ENCODE results near the gene HACL1.

Gene HACL1

DNA sequence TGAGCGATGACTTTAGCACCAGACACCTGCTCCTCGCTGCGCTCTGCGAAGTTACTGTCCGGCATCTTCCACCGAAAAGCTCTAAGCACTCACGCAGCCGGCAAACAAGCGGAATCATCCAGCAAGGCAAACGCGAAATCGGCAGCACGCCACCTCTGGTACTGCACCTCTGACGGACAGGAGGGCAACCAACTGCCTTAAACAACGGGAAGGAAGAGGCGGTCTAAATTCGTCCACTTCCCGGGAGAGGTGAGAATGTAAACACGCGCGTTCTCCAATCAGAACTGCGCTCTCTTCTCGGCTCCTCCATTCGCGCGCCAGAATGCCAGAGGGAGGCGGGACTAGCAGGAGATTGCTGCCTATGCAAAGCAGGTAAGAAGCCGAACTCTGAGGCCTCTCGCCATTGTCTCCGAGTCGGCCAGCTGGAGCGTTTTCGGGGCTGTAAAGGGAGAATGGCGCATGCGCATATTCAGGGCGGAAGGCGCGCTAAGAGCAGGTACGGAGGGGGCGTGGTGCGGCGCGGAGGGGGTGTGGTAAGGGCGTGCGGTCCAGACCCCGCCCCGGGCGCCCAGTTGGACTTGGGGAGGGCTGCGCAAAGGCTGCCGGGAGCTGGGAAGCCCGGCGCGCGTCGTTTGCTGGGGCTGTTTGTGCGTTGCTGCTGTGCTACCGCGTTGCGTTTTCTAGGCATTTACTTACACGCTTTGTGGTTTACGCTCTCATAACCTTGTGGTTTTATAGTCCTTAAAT is at the start of gene HACL1, which contains the start of gene BTD:
Gene HACL1 (minus strand): TSS at position 171 of the 747 bp plus-strand sequence. CDS start 106 bp downstream, at position 65.
Gene BTD (plus strand): TSS at position 347 of the 747 bp plus-strand sequence. CDS start 33,695 bp downstream, outside the sequence.
- Histone ChIP-seq H3K9me3 (peaks cover 18% of the 10 kb centered on the region), H3K36me3 (peaks cover 33% of the 10 kb centered on the region), H3K9ac (peak within 1 kb of the TSS; percentile 89), H3K4me3 (peak within 1 kb of the TSS; percentile 86), H4K20me1 (peaks cover 24% of the 10 kb centered on the region; the same call in 1 of the 2 replicates), H3K4me2 (peak within 1 kb of the TSS; percentile 88), H3K27me3 (no peaks in the 10 kb centered on the region), H3K4me1 (peaks cover 24% of the 10 kb centered on the region), H3K27ac (peak within 1 kb of the TSS; percentile 83)
- no peak for TF ChIP-seq Cebpa-rat (IDR thresholded peaks at IDR 0.05)

DNA sequence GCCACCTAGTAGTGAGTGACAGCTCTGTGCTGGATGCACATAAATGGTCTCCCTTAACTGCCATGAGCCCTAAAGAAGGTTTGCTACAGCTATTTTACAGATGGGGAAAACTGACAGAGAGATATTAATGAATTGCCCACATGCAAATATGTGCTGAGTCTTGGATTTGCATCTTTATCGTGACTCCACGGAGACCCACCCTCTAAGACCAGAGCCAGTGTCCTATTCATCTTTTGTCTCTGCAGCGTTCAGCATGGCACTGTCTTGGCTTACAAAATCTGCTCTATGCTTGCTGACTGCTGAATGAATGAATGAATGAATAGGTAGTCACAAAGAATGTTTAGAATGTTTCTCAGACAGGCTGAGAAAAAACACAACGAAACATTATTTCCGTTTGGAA is 48.5 kb upstream of the HACL1 start:
- no peaks in the 10 kb centered on the region for H3K27me3 ChIP-seq
- no peak overlapping the region for H3K4me3 ChIP-seq
- H3K9ac ChIP-seq, result no peak overlapping the region
- H3K4me1 ChIP-seq, result peaks cover 31% of the 10 kb centered on the region
- no peaks in the 10 kb centered on the region for H3K36me3 ChIP-seq
- H3K9me3 ChIP-seq, result peaks cover under 1% of the 10 kb centered on the region; the same call in 1 of the 2 replicates
- H4K20me1 ChIP-seq, result peaks cover 22% of the 10 kb centered on the region
- no peak for TF ChIP-seq Cebpa-rat (IDR thresholded peaks at IDR 0.05)
- no peak overlapping the region for H3K4me2 ChIP-seq
- H3K27ac ChIP-seq, result no peak overlapping the region

DNA sequence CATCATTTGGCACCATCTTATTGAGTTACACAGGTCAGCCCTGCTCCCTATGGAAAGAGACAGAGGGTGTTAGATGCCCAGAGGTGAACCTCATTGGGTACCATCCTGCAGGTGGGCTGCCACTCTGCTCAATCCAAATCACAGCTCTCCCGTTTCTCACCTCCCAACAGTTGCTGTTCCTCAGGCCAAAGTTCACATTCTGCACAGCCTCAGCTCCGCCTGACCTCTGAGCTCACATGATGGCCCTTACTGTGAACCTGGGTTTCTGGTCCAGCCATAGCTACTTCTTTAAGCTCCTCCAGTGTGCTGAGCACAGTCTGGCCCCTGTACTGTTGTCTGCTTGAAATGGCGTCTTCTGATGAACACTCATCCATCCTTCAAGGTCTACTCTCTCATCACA is 48.0 kb upstream of the HACL1 start:
- no peak for TF ChIP-seq Cebpa-rat (IDR thresholded peaks at IDR 0.05)
- Histone ChIP-seq H3K27ac (no peak overlapping the region), H3K4me3 (no peak overlapping the region), H3K36me3 (no peaks in the 10 kb centered on the region), H4K20me1 (peaks cover 22% of the 10 kb centered on the region), H3K9me3 (no peaks in the 10 kb centered on the region; the same call in 1 of the 2 replicates), H3K9ac (no peak overlapping the region), H3K4me2 (no peak overlapping the region), H3K4me1 (peaks cover 31% of the 10 kb centered on the region), H3K27me3 (no peaks in the 10 kb centered on the region)

DNA sequence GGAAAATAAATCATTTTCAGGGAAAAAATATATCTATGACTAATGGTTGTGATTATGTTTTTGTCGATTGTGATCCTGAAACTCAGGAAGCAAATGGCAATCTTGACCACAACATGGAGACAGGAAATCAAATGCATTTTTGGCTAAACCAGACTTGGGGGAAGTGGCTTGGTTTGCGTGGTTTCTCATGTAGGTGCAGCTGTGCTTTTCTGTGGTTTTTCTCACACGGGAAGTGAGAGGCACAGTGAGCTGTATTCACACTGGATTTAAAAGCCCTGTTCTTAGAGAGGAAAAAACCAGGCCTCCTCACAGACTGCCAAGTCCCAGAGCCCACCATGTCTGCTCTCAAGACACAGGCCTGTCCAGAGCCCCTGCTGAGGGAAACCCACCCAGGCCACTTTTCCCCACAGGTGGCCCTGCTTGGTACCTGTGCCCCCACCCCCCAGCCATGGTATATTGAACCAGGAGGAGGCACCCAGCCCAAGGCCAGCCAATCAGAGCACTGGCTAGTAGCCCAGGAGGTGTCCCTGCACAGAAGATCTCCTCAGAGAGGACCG is 46.3 kb upstream of the HACL1 start:
- Histone ChIP-seq H3K27me3 (no peaks in the 10 kb centered on the region), H4K20me1 (peaks cover 22% of the 10 kb centered on the region), H3K27ac (peak overlapping the region; percentile 68), H3K36me3 (no peaks in the 10 kb centered on the region), H3K4me1 (peaks cover 31% of the 10 kb centered on the region), H3K9me3 (no peaks in the 10 kb centered on the region), H3K9ac (no peak overlapping the region), H3K4me3 (peak overlapping the region; percentile 34; the same call in 1 of the 2 replicates), H3K4me2 (peak overlapping the region; percentile 96)
- TF ChIP-seq Cebpa-rat (IDR thresholded peaks at IDR 0.05), result no peak

DNA sequence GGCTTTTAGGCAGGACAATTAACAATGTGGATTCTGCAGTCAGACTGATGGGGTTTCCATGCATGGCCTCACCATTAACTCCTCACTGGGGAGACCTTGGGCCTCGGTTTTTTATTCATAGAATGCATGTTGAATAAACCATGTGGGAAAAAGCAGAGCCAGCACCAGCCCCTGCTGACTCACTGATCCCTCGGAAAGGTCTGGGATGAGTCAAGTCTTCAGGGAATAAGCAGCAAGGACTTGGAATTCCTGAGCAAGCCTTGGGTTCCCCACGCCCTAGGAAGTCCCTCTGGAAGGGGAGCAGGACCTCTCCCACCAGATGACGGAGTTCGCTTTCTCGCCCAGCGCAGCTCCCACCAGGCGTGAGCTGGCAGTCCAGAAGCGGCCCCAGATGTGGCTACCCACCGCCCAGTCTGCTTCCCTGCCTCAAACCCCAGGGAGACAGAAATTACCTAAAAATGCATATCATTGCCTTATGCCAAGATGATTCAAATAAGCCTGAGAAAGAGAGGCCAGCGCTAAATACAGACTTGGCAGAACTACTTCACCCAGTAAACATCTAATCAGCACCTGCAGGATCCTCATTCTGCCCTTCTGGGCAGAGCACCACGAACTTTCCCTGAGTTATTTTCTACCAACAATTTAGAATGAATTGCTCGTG is 45.6 kb upstream of the HACL1 start:
- H3K4me3 ChIP-seq, result peak overlapping the region; percentile 34
- H3K36me3 ChIP-seq, result no peaks in the 10 kb centered on the region
- H3K27me3 ChIP-seq, result no peaks in the 10 kb centered on the region
- H3K4me1 ChIP-seq, result peaks cover 31% of the 10 kb centered on the region
- no peak for TF ChIP-seq Cebpa-rat (IDR thresholded peaks at IDR 0.05)
- H3K27ac ChIP-seq, result peak overlapping the region; percentile 68
- H3K4me2 ChIP-seq, result peak overlapping the region; percentile 96
- peaks cover 22% of the 10 kb centered on the region for H4K20me1 ChIP-seq
- H3K9ac ChIP-seq, result 0 out of 2 replicates have a peak overlapping the region, but pooled peaks have one; percentile 10
- H3K9me3 ChIP-seq, result no peaks in the 10 kb centered on the region

DNA sequence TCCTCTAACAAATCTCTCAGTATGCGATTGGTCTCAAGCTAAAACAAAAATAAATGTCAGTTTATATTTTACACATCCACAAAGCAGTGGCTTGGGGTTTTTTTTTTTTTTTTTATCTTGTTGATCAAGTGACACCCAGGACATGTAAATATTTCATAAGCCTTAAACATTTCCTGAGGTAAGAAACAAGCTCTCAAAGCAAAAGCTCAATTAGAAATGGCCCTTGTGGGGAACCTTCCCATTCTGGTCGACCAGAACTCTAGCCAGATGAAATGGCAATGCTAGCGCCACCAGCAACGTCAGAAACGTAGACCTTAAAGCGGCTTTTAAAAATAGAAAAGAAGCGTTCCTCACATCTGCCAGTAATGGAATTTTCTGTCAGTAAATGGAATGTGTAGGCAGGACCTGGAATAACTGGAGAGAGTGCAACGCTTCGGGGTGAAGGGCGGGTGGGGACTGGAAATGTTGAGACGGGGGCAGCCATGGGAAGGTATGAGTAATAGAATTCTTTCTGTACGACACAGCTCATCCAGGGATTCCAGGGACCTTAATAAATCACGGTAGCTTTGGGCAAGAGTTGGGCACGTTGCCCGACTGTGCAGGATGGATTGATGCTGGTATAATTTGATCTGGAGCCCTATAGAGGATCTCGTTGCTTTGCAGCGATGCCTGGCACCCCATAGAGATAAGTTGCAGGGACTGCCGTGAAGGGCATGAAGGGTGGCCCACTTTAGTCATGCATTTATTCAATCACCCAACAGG is 44.6 kb upstream of the HACL1 start:
- no peak overlapping the region for H3K9ac ChIP-seq
- H3K27ac ChIP-seq, result no peak overlapping the region
- H3K36me3 ChIP-seq, result no peaks in the 10 kb centered on the region
- no peaks in the 10 kb centered on the region for H3K27me3 ChIP-seq
- no peak for TF ChIP-seq Cebpa-rat (IDR thresholded peaks at IDR 0.05)
- H3K4me1 ChIP-seq, result peaks cover 31% of the 10 kb centered on the region
- H3K4me2 ChIP-seq, result peak overlapping the region; percentile 96
- H3K4me3 ChIP-seq, result no peak overlapping the region
- H4K20me1 ChIP-seq, result peaks cover 22% of the 10 kb centered on the region
- no peaks in the 10 kb centered on the region for H3K9me3 ChIP-seq

DNA sequence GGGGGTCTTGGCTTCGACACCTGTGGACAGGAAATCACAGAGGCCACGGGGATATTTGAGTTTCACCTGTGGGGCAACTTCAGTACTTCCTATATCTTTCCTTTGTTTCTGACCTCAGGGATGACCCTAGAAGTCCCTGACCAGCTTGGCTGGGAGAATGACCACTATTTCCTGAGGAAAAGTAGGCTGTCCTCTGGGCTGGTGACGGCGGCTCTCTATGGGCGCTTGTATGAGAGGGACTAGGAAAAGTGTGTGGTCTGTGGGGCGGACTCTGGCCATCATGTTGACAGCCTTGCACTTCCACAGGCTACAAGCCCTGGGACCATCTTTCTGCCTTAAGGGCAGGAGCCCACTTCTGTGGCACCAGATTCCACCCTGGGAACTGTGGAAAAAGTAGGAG is 43.9 kb upstream of the HACL1 start:
- H3K4me2 ChIP-seq, result no peak overlapping the region
- H3K9me3 ChIP-seq, result no peaks in the 10 kb centered on the region
- no peak for TF ChIP-seq Cebpa-rat (IDR thresholded peaks at IDR 0.05)
- H3K9ac ChIP-seq, result no peak overlapping the region
- no peak overlapping the region for H3K27ac ChIP-seq
- peaks cover 22% of the 10 kb centered on the region for H4K20me1 ChIP-seq
- no peaks in the 10 kb centered on the region for H3K36me3 ChIP-seq
- H3K4me3 ChIP-seq, result no peak overlapping the region
- H3K4me1 ChIP-seq, result peaks cover 31% of the 10 kb centered on the region
- H3K27me3 ChIP-seq, result no peaks in the 10 kb centered on the region

DNA sequence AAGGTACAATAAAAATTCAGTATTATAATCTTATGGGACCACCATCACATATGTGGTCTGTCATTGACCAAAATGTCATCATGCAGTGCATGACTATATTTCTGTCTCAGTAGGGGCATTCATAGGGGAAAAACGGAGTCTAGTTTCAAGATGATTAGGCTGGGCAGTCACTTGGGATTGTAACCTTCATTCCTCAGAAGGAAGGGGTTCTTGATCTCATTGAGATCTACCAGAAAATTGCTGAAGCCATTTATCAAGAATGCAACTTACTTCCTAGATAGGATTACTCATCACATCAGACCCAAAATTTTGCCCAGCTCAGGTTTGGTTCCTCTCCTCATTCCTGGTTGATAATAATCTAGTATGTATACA is 37.5 kb upstream of the HACL1 start:
- no peak overlapping the region for H3K4me3 ChIP-seq
- no peak overlapping the region for H3K4me2 ChIP-seq
- H3K9ac ChIP-seq, result no peak overlapping the region
- peaks cover 6% of the 10 kb centered on the region for H3K4me1 ChIP-seq
- no peak overlapping the region for H3K27ac ChIP-seq
- no peaks in the 10 kb centered on the region for H3K36me3 ChIP-seq
- no peak for TF ChIP-seq Cebpa-rat (IDR thresholded peaks at IDR 0.05)
- no peaks in the 10 kb centered on the region for H4K20me1 ChIP-seq
- H3K9me3 ChIP-seq, result no peaks in the 10 kb centered on the region
- H3K27me3 ChIP-seq, result no peaks in the 10 kb centered on the region

DNA sequence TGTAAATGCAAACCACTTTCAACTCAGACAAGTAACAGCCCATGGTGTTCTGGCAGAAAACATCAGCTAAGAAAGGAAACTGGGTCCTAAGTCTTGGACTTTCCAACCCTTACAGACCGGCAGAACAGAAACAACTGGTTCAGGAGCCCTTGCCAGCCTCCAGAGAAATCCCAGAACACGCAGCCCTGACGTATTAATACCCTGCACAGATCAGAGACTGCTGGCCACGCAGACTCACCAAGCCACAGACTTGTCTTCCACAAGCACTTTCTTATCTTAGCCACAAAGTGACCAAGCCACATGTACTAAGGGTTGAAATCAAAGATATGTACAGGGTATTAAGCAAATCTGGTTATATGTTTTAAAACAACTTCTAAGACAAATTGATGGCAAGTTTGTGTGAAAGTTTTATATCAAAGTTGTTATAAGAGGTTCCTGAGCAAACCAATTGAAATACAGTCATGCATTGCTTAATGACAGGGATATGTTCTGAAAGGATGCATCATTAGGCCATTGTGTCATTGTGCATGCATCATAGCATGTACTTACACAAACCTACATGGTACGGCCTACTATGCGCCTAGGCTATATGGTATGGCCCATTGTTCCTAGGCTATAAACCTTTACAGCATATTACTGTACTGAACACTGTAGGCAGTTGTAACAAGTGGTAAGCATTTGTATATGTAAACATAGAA is 37.0 kb upstream of the HACL1 start:
- Histone ChIP-seq H4K20me1 (no peaks in the 10 kb centered on the region), H3K36me3 (no peaks in the 10 kb centered on the region), H3K9ac (no peak overlapping the region), H3K4me1 (peaks cover 6% of the 10 kb centered on the region), H3K9me3 (no peaks in the 10 kb centered on the region), H3K27me3 (no peaks in the 10 kb centered on the region), H3K4me2 (no peak overlapping the region), H3K4me3 (no peak overlapping the region), H3K27ac (no peak overlapping the region)
- no peak for TF ChIP-seq Cebpa-rat (IDR thresholded peaks at IDR 0.05)
